NB4 (cell line): ENCODE data around the gene RND2.

Experiments used
- DNase-seq: peaks from one replicate; pipeline ENCODE4 v3.0.0; 2010; ENCODE audit warnings: low read depth
- H3K4me3 ChIP-seq: one replicate; pipeline ENCODE4 v1.5.1; 2011; ENCODE audit warnings: mild to moderate bottlenecking, low read depth, low read length, moderate library complexity
- CTCF ChIP-seq: IDR thresholded peaks from one replicate; pipeline ENCODE4 v1.5.1; 2012; ENCODE audit warnings: low read depth, low read length
- MAX ChIP-seq: IDR thresholded peaks from 2 replicates; pipeline ENCODE4 v1.6.1; 2011; ENCODE audit warnings: low read depth, low read length
- MYC ChIP-seq: IDR thresholded peaks from 2 replicates; pipeline ENCODE4 v1.6.1; 2011; ENCODE audit warnings: low read depth, low read length
- POLR2A ChIP-seq: IDR thresholded peaks from 2 replicates; pipeline ENCODE4 v1.6.1; 2011; ENCODE audit warnings: mild to moderate bottlenecking; ENCODE audit not compliant: insufficient read length; ENCODE audit errors: extremely low read depth

Gene RND2

GRCh38 chr17:43014020-43014648 lies 10.9 kb upstream of the RND2 start:
- DNase-seq, result peak; percentile 84
- H3K4me3 ChIP-seq, result no peak overlapping the region
- TF ChIP-seq CTCF, result no peak
- no peak for TF ChIP-seq MAX

GRCh38 chr17:43014649-43015542 lies 10.1 kb upstream of the RND2 start:
- H3K4me3 ChIP-seq, result no peak overlapping the region
- no peak for DNase-seq
- TF ChIP-seq MAX (no peak), POLR2A (no peak), CTCF (no peak), MYC (no peak)

- peak; percentile 43 for DNase-seq
- no peak overlapping the region for H3K4me3 ChIP-seq
- TF ChIP-seq POLR2A, result no peak
Measured at GRCh38 chr17:43015579-43015978, 9.5 kb upstream of the RND2 start.

GRCh38 chr17:43016216-43016615 lies 8.8 kb upstream of the RND2 start:
- no peak for TF ChIP-seq MAX
- no peak for TF ChIP-seq CTCF
- no peak for TF ChIP-seq MYC
- no peak for TF ChIP-seq POLR2A
- no peak overlapping the region for H3K4me3 ChIP-seq
- no peak for DNase-seq

GRCh38 chr17:43018008-43018853 lies 6.8 kb upstream of the RND2 start:
- peak overlapping the region; percentile 25 for H3K4me3 ChIP-seq
- DNase-seq, result peak; percentile 37
- no peak for TF ChIP-seq CTCF
- no peak for TF ChIP-seq MYC
- TF ChIP-seq POLR2A, result no peak

- H3K4me3 ChIP-seq, result peak overlapping the region; percentile 25
- TF ChIP-seq CTCF (no peak), POLR2A (no peak), MYC (peak; percentile 57), MAX (peak; percentile 29; the same call in 1 of the 2 replicates)
- DNase-seq, result peak; percentile 86
Measured at GRCh38 chr17:43018932-43019331, 6.1 kb upstream of the RND2 start.
